HG02981 (cell line): Measurements from ENCODE around the gene ZNF524.
"Not testable (repeated sequence)": the region's sequence is repeated elsewhere in the genome, so short reads cannot be mapped to it uniquely, and the experiment has no call there.

Experiments
- ATAC-seq: cut with Tn5 transposase; IDR thresholded peaks from one replicate; pipeline ENCODE4 v1.9.1; 2021; ENCODE audit warnings: mild to moderate bottlenecking, moderate library complexity; ENCODE audit not compliant: unreplicated experiment

The ZNF524 gene

DNA sequence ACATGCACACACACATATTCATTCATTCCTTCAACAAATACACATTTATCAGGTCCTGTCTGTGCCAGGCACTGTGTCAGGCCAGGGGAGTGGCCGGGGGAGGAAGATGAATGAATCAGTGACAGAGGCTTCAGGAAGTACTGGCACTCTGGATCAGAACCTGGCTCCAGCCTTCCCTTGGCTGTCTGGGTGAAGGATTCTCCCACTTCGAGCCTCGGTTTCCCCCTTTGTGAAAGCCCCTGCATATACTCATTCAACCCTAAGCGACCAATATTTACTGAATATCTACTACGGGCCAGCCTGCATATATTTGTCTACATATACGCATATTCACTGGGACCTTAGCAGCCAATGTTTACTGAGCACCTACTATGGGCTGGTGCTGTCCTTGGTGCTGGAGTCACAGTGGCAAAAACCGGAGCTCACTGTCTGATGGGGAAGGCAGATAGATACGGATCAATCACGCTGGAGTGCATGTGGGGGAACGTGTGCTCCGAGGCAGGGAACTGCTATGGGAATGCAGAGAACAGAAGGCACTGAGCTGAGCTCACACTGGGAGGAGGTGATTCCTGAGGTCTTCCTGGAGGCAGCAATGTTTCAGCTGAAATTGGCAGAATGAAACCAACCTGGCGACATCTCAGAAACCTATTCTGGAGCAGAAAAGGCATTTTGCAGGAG lies 18.8 kb upstream of the ZNF524 start:
- no peak for ATAC-seq

DNA sequence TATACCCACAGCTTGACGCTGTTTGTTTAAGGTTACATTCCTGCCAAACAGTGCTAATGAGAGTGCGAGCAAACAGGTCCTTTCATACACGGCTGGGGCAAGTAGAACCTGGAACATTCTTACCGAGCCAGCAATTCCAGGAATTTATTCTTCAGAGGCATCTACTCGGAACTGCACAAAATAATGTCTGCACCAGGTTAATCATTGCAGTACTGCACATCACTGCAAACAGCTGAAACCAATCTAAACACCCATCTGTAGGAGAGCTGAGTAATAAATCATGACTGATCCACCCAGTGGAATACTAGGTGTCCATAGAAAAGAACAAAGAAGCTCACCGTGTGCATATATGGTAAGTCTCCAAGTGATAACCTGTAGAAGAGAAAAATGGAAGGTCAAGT lies 18.3 kb upstream of the ZNF524 start:
- no peak for ATAC-seq

DNA sequence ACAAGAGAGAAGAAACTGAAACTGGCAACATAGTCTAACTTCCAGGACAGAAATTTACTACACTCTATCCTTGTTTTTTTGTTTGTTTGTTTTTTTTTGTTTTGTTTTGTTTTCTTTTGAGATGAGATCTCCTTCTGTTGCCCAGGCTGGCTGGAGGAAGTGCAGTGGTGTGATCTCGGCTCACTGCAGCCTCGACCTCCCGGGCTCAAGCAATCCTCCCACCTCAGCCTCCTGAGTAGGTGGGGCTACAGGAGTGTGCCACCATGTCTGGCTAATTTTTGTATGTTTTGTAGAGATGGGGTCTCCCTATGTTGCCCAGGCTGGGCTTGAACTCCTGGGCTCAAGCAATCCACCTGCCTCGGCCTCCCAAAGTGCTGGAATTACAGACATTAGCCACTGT lies 17.8 kb upstream of the ZNF524 start:
- ATAC-seq, result not testable (repeated sequence)

DNA sequence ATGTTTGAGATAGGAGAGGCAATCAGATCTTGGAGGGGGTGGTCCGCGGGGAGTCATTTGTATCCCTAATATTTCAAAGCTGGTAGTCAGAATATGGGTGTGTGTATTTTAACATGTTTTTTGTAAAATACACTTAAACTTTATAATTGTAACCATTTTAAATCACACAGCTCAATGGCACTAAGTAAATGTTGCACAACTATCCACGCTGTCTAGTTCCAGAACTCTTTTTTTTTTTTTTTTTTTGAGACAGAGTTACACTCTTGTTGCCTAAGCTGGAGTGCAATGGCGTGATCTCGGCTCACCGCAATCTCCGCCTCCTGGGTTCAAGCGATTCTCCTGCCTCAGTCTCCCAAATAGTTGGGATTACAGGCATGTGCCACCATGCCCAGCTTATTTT lies 16.2 kb upstream of the ZNF524 start:
- ATAC-seq, result not testable (repeated sequence)

DNA sequence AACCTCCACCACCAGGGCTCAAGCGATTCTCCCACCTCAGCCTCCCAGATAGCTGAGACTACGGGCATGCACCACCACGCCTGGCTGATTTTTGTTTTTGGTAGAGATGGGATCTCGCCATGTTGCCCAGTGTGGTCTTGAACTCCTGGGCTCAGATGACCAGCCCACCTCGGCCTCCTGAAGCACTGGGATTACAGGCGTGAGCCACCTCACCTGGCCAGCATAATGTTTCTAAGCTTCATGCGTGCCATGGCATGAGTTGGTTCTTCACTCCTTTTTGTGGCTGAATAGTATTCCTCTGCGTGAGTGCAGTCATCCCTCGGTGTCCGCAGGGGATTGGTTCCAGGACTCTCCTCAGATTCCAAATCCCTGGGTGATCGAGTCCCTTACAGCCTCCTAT lies 15.2 kb upstream of the ZNF524 start:
- ATAC-seq, result no peak

DNA sequence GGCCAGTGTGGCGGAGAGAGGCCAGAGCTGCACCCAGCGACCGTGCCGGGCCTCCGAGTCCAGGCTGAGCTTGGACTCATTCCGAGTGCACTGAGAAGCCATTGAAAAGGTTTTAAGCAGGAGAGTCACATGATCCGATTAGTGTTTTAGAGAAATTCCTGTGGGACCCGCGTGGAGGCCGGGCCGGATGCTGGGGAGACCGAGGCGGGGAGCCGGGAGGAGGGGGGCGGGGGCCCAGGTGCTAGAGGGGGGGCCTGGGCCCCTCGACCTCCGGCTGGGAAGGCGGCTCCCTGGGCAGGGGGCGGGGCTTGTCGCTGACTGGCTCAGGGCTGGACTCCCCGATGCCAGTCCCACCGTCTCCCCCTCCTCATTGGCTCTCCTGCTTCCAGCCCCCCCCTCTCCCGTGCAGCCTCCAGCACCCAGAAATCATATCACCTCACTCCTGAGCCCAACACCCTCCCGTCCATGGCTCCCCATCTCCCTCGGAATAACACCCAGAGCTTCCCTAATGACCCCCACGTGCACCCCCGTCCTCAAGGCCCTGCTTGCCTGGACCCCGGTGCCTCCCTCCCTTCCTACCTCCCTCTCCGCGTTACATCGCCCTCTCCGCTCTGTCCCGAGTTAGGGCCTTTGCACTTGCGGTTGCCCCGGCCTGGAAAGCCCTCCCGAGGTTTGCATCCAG lies 14.3 kb upstream of the ZNF524 start:
- ATAC-seq, result no peak

DNA sequence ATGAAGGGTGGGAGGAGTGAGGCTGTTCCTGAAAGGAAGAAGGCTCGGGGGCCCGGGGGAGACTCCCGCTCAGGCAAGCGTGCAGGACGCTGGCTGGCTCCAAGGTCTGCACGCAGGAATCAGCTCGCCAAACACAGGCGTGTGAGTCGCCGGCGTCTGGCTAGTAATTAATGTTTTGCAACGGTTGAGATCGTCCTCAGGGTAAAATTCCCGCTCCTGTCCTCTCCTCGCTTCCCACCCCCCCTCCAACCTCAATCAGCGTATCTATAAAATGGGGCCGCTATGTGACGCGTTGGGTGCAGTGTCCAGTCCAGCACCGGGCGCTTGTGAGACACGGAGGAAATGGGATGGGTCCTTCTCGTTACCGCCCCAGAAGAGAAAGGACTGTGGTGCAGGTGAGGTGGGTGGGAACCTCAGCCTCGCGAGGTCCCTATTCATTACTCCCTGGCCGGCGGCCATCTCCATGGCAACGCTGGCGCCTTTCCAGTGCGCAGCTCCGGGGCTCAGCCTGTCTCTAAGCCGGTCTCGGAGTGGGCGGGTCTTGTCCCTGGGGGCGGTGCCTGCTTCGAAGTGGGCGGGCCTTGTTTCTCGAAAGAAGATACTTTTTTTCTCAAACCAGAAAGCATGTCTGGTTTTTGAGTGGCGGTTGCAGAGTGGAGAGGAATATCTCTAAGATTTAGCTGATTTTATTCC lies 13.0 kb upstream of the ZNF524 start:
- ATAC-seq, result peak; percentile 89

DNA sequence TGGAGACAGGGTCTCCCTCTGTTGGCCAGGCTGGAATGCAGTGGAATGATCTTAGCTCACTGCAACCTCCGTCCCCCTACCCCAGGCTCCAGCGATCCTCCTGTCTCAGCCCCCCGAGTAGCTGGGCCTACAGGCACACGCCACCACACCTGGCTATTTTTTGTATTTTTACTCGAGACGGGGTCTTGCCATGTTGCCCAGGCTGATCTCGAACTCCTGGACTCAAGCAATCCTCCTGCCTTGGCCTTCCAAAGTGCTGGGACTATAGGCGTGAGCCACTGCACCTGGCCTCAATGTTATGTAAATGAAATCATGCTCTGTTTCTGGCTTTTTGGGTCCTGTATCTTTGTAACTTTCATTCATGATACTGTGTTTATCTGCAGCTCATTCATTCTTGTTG lies 11.3 kb upstream of the ZNF524 start:
- ATAC-seq, result no peak

DNA sequence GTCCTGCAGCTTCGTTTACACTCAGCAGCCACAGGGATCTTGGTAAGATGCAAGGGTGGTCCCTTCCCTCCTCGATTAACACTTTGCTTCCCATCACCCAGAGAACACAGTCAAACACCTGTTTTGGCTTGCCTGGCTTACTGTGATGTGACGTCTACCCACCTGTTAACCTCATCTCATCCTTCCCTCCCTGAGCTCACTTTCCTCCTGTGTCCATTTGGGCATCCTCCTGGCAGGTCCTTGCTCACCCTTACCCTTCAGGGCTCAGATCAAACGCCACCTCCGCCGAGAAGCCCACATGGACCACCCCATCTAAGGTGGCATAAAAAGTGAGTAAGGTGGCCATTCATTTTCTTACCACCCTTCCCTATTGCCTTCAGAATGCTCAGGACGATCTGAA lies 10.0 kb upstream of the ZNF524 start:
- ATAC-seq, result no peak

DNA sequence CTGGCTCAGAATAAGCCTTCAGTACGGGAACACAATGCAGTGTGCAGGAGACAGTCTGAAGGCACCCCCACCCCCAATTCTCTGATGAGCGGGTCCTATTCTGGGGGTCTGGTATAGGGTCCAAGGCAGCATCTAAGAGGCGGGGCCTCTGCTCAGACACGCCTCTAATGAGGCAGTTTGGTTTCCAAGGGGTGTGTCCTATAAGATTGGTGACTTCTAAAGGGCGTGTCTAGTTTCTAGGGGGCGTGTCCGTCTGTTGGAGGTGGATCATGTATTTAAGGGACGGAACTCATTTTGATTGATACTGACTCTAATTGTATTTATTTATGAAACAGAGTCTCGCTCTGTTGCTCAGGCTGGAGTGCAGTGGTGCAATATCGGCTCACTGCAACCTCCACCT lies 9.5 kb upstream of the ZNF524 start:
- no peak for ATAC-seq

DNA sequence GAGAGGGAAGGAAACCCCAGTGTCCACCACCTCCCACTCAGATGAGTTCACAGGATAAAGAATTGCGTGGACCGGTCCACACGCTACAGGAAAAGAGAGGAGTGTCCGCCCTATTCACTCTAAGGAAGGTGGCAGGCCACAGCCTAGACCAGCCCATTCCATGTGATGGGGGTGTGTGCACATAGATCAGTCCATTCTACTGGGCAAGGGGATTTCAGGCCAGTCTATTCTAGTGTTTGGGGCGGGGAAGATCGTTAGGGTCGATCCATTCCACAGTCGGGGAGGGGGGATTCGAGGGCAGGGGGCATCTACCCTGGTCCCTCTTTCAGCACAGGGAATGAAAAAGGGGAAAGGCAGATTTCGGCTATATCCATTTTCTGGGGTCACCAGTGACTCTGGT lies 8.5 kb upstream of the ZNF524 start:
- ATAC-seq, result no peak

DNA sequence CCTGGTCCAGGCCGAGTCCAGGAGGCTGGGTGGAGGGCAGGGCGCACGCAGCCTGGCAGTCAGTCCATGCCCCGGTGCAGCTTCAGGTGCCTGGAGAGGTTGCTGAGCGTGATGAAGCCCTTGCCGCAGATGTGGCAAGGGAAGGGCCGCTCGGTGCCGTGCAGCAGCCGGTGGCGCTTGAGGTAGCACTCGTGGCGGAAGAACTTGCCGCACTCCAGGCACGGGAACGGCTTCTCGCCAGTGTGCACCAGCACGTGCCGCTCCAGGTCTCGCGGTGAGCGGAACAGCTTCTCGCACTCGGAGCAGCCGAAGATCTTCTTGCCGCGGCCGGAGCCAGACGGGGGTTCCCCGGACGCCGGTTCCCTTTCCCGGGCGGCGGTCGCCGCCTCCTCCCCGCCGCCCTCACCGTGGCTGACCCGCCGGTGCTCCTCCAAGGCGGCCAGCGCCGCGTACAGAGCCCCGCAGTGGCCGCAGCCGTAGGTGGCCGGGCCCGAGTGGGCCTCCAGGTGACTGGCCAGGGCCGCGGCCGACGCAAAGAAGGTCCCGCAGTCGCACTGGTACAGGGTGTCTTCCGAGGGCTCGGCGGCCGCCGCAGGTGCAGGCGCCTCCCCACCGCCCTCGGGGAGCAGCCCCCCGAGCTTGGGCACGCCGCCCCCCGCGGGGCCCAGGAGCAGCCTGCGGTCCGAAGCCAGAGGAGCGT lies 7.5 kb upstream of the ZNF524 start:
- ATAC-seq, result no peak

DNA sequence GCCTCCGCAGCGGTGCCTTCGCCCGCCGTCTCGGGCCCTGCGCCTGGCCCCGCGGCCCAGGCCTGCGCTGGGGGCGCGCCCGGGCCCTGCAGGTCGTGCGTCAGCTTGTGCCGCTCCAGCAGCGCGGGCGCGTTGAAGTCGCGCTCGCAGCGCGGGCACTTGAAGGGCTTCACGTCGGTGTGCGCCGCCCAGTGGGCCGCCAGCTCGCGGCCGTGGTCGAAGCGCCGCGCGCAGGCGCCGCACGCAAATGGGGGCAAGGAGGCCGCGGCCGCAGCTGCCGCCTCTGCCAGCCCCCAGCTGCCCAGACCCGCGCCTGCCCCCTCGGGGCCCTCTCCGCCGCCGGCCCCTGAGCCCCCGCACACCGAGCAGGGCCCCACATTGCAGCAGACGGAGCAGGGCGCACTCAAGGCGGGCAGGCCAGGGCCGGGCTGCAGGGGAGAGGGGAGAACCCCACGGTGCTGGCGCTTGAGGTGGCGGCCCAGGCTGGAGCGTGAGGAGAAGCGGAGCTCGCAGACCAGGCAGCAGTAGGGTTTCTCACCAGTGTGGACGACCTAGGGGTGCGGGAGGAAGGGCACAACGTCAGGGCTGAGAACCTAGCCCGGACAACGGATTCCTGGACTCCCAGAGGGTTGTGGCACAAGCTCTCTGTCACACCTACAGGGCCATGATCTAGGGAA lies 6.9 kb upstream of the ZNF524 start:
- no peak for ATAC-seq

DNA sequence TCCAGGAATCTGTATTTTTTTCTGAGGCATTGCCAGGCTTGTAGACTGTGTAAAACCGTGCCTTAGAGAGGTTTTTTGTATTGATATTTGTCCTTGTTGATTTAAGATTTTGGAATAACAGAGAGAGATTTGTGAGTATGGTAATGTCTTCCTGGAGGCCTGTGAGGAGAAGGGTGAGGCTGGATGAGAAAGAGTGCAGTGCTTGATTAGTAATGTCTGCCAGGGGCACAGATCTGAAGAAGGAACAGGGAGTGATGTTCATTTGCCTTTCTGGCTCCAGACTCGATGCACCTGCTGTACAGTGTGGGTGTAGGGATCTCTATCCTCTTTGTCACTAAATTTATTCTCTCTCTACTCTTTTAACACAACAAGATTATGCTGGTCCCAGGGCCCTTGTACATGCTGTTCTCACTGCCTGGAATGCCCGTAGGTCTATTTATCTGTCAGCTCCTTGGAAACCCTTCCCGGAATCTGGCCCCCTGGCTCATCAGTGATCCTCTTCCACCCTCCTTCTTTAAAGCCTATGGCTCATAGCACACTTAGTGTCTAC lies 5.0 kb upstream of the ZNF524 start:
- ATAC-seq, result no peak

DNA sequence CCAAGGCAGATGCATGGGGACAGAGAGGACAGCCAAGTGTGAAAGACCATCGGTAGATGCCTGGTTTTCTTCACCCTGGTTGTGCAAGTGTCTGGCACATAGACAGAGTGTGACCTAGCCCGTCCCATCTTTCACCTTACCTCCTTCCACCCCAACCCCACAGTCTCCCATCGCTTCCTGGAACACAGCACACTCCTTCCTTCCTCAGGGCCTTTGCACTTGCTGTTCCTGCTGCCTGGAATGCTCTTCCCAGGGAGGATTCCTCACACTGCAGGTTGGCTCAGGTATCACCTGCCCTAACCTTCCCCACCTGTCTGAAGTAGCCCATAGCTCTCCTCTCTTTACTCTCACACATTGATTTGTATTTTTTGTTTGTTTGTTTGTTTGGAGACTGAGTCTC lies 3.8 kb upstream of the ZNF524 start:
- ATAC-seq, result no peak

DNA sequence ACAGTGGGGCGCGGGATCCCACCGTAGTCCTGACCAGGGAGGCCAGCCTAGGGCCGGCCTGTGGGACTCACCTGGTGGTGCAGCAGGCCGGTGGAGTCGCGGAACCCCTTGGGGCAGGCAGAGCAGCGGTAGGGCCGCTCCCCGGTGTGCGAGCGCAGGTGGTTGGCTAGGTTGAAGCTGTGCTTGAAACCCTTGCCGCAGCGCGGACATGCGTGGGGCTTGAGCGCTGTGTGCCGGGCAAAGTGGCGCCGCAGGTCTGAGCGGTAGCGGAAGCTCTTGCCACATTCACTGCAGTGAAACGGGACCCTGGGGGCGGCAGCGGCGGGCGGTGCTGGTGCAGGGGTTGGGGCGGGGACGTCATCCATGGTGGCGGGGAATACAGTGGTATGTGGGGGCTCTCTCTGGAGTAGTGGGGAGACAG lies 2.6 kb upstream of the ZNF524 start:
- no peak for ATAC-seq

DNA sequence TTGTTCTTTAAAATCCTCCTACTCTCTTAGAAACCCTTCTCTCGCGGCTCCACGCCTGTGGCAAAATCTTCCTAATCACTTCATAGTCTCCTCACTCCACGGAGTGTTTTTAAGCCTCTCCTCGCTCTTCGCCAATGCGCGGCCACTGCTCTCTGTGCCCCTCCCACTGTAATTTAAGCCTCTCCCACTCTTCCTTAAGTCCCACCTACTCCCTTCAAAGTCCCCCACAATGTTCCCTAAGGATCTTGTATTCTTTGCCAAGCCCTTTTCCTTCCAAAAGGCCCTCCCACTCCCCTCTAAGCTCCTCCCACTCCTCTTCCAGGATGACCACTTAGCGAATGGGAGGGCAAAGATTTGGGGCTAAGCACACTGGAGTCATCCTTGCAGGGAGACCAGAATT lies 2.1 kb upstream of the ZNF524 start:
- no peak for ATAC-seq

DNA sequence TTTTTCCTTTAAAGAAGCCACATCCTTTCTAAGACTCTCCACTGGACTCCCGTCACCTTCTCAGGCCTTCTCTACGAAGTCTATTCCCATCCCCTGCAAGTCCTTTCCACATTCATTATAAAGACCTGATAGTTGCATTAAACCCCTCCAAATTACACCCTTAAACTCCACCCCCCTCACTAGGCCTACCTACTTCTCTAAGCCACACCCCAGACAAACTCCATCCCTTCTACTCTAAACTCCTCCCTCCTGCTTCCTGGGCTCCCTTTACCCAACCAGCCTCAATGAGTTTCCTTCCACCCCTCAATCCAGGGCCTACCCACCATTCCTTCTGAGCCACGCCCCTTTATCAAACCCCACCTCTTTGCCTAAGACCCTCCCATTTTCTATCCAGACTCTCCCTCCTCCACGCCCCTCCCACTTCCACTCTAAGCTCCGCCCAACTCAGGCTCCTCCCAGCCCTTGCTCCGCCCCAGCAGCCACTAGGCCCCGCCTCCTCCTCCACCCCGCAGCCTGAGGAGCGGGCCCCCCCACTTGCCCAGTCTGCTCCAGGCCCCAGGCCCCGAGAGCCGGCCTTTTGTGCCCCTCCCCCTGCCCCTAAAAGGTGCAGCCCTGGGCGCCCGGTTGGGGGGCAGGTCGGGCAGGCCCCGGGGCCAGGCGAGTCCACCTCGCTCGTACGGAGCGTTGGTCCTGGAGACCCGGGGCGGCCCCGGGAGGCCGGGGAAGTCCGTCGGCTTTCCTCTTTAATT lies 1.2 kb upstream of the ZNF524 start:
- ATAC-seq, result peak; percentile 46

DNA sequence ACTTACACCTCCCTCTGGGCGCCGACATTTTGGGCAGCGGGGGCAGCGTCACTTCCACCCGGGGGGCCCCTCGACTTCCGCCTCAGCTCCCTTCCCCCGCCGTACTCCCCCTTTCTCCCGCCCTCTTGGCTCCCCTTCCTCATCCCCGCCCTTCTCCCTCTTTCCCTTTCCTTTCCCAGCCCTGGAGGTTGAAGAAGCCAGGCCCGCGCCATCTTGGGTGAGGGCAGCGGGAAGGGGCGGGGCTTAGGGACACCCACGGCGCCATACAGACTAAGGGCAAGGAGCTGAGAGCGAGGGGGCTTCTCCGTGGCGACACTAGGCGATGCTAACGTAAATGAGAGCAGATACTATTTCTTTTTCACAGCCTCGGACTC lies 633 bp upstream of the ZNF524 start, which contains the start of gene FIZ1:
FIZ1 (minus strand) TSS at position 50 of the 374 bp plus-strand sequence. CDS start 1,652 bp downstream, outside the sequence.
- peak; percentile 51 for ATAC-seq

DNA sequence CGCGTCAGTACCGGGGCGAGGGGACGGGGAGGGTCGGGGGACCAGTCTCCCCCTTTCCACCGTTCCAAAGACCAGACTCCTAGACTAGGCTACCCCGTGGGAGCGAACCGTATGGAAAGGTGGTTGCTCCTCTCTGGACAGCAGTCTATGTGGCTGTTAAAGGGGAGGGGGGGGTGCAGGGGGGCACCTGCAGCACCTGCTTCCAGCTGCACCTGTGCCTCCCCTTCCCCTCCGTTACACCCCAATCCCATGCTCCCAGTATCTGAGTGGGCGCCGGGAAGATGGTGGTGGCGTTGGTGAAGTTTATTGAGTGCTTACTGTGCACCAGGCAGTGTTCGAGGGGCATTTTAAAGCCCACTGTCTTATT lies 557 bp downstream of the ZNF524 start:
- ATAC-seq, result no peak
